Neural cell (in vitro differentiated cells): Measurements from ENCODE around the gene MFSD1. TPM values are rescaled to one million over a fixed set of nuclear protein-coding genes. Genes with fewer than 3 reads are reported as not detected.

Source experiments
- H2AFZ ChIP-seq: fragments of 200-600, 300-800 bp; sonication (generic), shearing (Covaris generic); 2 replicates; pipeline ENCODE4 v1.6.0; 2014; ENCODE audit warnings: low read depth, mild to moderate bottlenecking, antibody characterized with exemption, low read length, moderate library complexity
- H3F3A ChIP-seq: fragments of 200-600 bp; shearing (Covaris generic); 2 replicates; pipeline ENCODE4 v1.6.1; 2016; ENCODE audit warnings: mild to moderate bottlenecking, moderate library complexity, mixed read lengths, antibody characterized with exemption, low read length; ENCODE audit not compliant: insufficient read depth, poor library complexity, severe bottlenecking
- H3K27ac ChIP-seq: fragments of 200-600, 300-800 bp; sonication (generic), shearing (Covaris generic); 2 replicates; pipeline ENCODE4 v1.5.1; 2014; ENCODE audit warnings: mild to moderate bottlenecking, low read length, moderate library complexity
- H3K27me3 ChIP-seq: fragments of 300-800, 200-600 bp; sonication (generic), shearing (Covaris generic); 2 replicates; pipeline ENCODE4 v1.6.0; 2014; ENCODE audit warnings: mild to moderate bottlenecking, low read depth, low read length, moderate library complexity; ENCODE audit not compliant: insufficient read depth
- H3K36me3 ChIP-seq: fragments of 300-800, 200-600 bp; sonication (generic), shearing (Covaris generic); 2 replicates; pipeline ENCODE4 v1.5.1; 2014; ENCODE audit warnings: mild to moderate bottlenecking, antibody characterized with exemption, low read length, moderate library complexity; ENCODE audit not compliant: insufficient read depth
- H3K4me2 ChIP-seq: fragments of 300-800, 200-600 bp; sonication (generic), shearing (Covaris generic); 2 replicates; pipeline ENCODE4 v1.6.0; 2014; ENCODE audit warnings: mild to moderate bottlenecking, low read length
- H3K4me3 ChIP-seq: fragments of 300-800, 200-600 bp; sonication (generic), shearing (Covaris generic); 2 replicates; pipeline ENCODE4 v1.5.1; 2014; ENCODE audit warnings: mild to moderate bottlenecking, low read length, moderate library complexity
- H3K79me2 ChIP-seq: fragments of 200-600 bp; shearing (Covaris generic); replicated peaks from 2 replicates; pipeline ENCODE4 v1.6.0; 2014; ENCODE audit warnings: mild to moderate bottlenecking, low read length, moderate library complexity; ENCODE audit not compliant: insufficient read depth
- H3K9ac ChIP-seq: fragments of 300-800, 200-600 bp; sonication (generic), shearing (Covaris generic); 2 replicates; pipeline ENCODE4 v1.6.1; 2016; ENCODE audit warnings: mild to moderate bottlenecking, low read length, mixed read lengths
- H3K9me2 ChIP-seq: fragments of 200-600 bp; shearing (Covaris generic); 2 replicates; pipeline ENCODE4 v1.6.1; 2016; ENCODE audit warnings: mild to moderate bottlenecking, low read length, mixed read lengths; ENCODE audit not compliant: insufficient read depth
- H3K9me3 ChIP-seq: fragments of 200-600, 300-800 bp; sonication (generic), shearing (Covaris generic); 2 replicates; pipeline ENCODE4 v1.6.1; 2016; ENCODE audit warnings: mild to moderate bottlenecking, mixed run types, low read length, moderate library complexity, mixed read lengths
- H4K20me1 ChIP-seq: fragments of 200-600 bp; shearing (Covaris generic); 2 replicates; pipeline ENCODE4 v1.6.1; 2016; ENCODE audit warnings: mild to moderate bottlenecking, mixed run types; ENCODE audit not compliant: insufficient read depth
- CTCF ChIP-seq: fragments of 450-650 bp; IDR thresholded peaks from 2 replicates; pipeline ENCODE4 v1.5.1; 2014; ENCODE audit warnings: antibody characterized with exemption, mild to moderate bottlenecking, moderate library complexity; ENCODE audit not compliant: poor library complexity, severe bottlenecking
- EP300 ChIP-seq: fragments of 450-650 bp; conservative IDR thresholded peaks from 2 replicates; pipeline ENCODE4 v1.6.1; 2014; ENCODE audit warnings: antibody characterized with exemption, mild to moderate bottlenecking, moderate library complexity; ENCODE audit not compliant: poor library complexity, severe bottlenecking
- EZH2 ChIP-seq: fragments of 200-600, 300-800 bp; shearing (Covaris generic), sonication (generic); IDR thresholded peaks from 2 replicates; pipeline ENCODE4 v1.6.1; 2014; ENCODE audit warnings: antibody characterized with exemption, low read length, borderline replicate concordance, mild to moderate bottlenecking; ENCODE audit not compliant: insufficient read depth, poor library complexity, severe bottlenecking
- MXI1 ChIP-seq: fragments of 450-650 bp; conservative IDR thresholded peaks from 2 replicates; pipeline ENCODE4 v1.6.1; 2014; ENCODE audit warnings: antibody characterized with exemption, mild to moderate bottlenecking; ENCODE audit not compliant: poor library complexity, severe bottlenecking
- POLR2AphosphoS5 ChIP-seq: IDR thresholded peaks from 2 replicates; pipeline ENCODE4 v1.6.1; 2012
- RAD21 ChIP-seq: fragments of 450-650 bp; conservative IDR thresholded peaks from 2 replicates; pipeline ENCODE4 v1.6.1; 2014; ENCODE audit warnings: antibody characterized with exemption, mild to moderate bottlenecking, moderate library complexity
- REST ChIP-seq: IDR thresholded peaks from 2 replicates; pipeline ENCODE4 v1.6.1; 2012; ENCODE audit warnings: borderline replicate concordance
- SMC3 ChIP-seq: fragments of 450-650 bp; conservative IDR thresholded peaks from 2 replicates; pipeline ENCODE4 v1.6.1; 2014; ENCODE audit warnings: antibody characterized with exemption, mild to moderate bottlenecking, moderate library complexity; ENCODE audit not compliant: poor library complexity
- TAF1 ChIP-seq: IDR thresholded peaks from 2 replicates; pipeline ENCODE4 v1.6.1; 2012; ENCODE audit warnings: low read depth
- polyA plus RNA-seq: library from polyadenylated mRNA; depleted of rRNA; stranded (reverse); fragments of >200 nt; gene quantifications from 2 replicates; pipeline ENCODE4 v1.2.3, GENCODE V29; 2014

The MFSD1 gene
- polyA plus RNA-seq, 1 donor from 2014 or later, result 107 TPM

- Histone ChIP-seq H3K4me2 (no peak overlapping the region), H3K9me2 (no peaks in the 10 kb centered on the region), H3K4me3 (no peak overlapping the region), H3K9ac (no peak overlapping the region), H4K20me1 (no peaks in the 10 kb centered on the region), H3K79me2 (no peaks in the 10 kb centered on the region), H3K36me3 (no peaks in the 10 kb centered on the region), H3K27ac (no peak overlapping the region), H3K9me3 (no peaks in the 10 kb centered on the region), H2AFZ (no peak overlapping the region), H3K27me3 (no peaks in the 10 kb centered on the region), H3F3A (no peaks in the 10 kb centered on the region)
- TF ChIP-seq POLR2AphosphoS5 (no peak), SMC3 (no peak), EP300 (no peak), TAF1 (no peak), EZH2 (no peak), CTCF (no peak), RAD21 (no peak), REST (no peak), MXI1 (no peak)
Measured at GRCh38 chr3:158765518-158766205, 36.2 kb upstream of the MFSD1 start.

GRCh38 chr3:158766364-158766763 is 35.5 kb upstream of the MFSD1 start:
- H3K36me3 ChIP-seq, result no peaks in the 10 kb centered on the region
- H3K79me2 ChIP-seq, result no peaks in the 10 kb centered on the region
- H3K9me2 ChIP-seq, result no peaks in the 10 kb centered on the region
- H3K4me2 ChIP-seq, result no peak overlapping the region
- no peak overlapping the region for H3K9ac ChIP-seq
- no peak overlapping the region for H3K27ac ChIP-seq
- no peak overlapping the region for H3K4me3 ChIP-seq
- no peak for TF ChIP-seq MXI1
- no peak for TF ChIP-seq CTCF
- no peak for TF ChIP-seq EZH2
- TF ChIP-seq POLR2AphosphoS5, result no peak
- no peak for TF ChIP-seq EP300
- TF ChIP-seq RAD21, result no peak
- TF ChIP-seq SMC3, result no peak
- TF ChIP-seq REST, result no peak
- TF ChIP-seq TAF1, result no peak
- no peaks in the 10 kb centered on the region for H4K20me1 ChIP-seq
- no peaks in the 10 kb centered on the region for H3K9me3 ChIP-seq
- H3K27me3 ChIP-seq, result no peaks in the 10 kb centered on the region
- no peak overlapping the region for H2AFZ ChIP-seq
- H3F3A ChIP-seq, result no peaks in the 10 kb centered on the region
